Endodermal cell (in vitro differentiated cells): ENCODE results near the gene STIM1. TPM values are rescaled to one million over a fixed set of nuclear protein-coding genes. Genes with fewer than 3 reads are reported as not detected.
A peak's percentile ranks its signal among the peaks of the same experiment; 100 is the strongest.

Source experiments
- DNase-seq: peaks from one replicate; pipeline ENCODE4 v3.0.0-alpha.2; 2017
- H3K27ac ChIP-seq: 2 replicates; pipeline ENCODE4 v1.5.1; 2013; ENCODE audit warnings: mild to moderate bottlenecking, low read depth, low read length, moderate library complexity
- H3K27me3 ChIP-seq: 2 replicates; pipeline ENCODE4 v1.6.1; 2013; ENCODE audit warnings: mild to moderate bottlenecking, low read length, moderate library complexity; ENCODE audit not compliant: insufficient read depth, control insufficient read depth, poor library complexity, severe bottlenecking
- H3K36me3 ChIP-seq: 2 replicates; pipeline ENCODE4 v1.7.0; 2013; ENCODE audit warnings: mild to moderate bottlenecking, low read length, moderate library complexity; ENCODE audit not compliant: control insufficient read depth, insufficient read depth
- H3K4me1 ChIP-seq: one replicate; pipeline ENCODE4 v1.7.0; 2013; ENCODE audit warnings: low read length; ENCODE audit not compliant: control insufficient read depth, insufficient read depth
- H3K4me3 ChIP-seq: 2 replicates; pipeline ENCODE4 v1.5.1; 2013; ENCODE audit warnings: mild to moderate bottlenecking, low read length, moderate library complexity
- H3K9ac ChIP-seq: 2 replicates; pipeline ENCODE4 v1.6.1; 2013; ENCODE audit warnings: mild to moderate bottlenecking, low read length, moderate library complexity; ENCODE audit not compliant: poor library complexity, severe bottlenecking; ENCODE audit errors: extremely low read depth
- H3K9me3 ChIP-seq: 2 replicates; pipeline ENCODE4 v1.6.1; 2013; ENCODE audit warnings: mild to moderate bottlenecking, low read length, moderate library complexity; ENCODE audit not compliant: control insufficient read depth
- H3K27ac Mint-ChIP-seq: 2 replicates; pipeline ENCODE4 v1.8.0; 2020; ENCODE audit warnings: mixed read lengths
- H3K27me3 Mint-ChIP-seq: 2 replicates; pipeline ENCODE4 v1.8.0; 2021; ENCODE audit warnings: mild to moderate bottlenecking, mixed read lengths; ENCODE audit not compliant: insufficient read depth
- H3K36me3 Mint-ChIP-seq: 2 replicates; pipeline ENCODE4 v1.8.0; 2020; ENCODE audit warnings: low read depth, mixed read lengths
- H3K4me1 Mint-ChIP-seq: 2 replicates; pipeline ENCODE4 v1.8.0; 2020; ENCODE audit warnings: mixed read lengths
- H3K4me3 Mint-ChIP-seq: 2 replicates; pipeline ENCODE4 v1.8.0; 2020; ENCODE audit warnings: mild to moderate bottlenecking, moderate library complexity, mixed read lengths
- H3K9me3 Mint-ChIP-seq: 2 replicates; pipeline ENCODE4 v1.8.0; 2020; ENCODE audit warnings: mild to moderate bottlenecking, mixed read lengths
- WGBS, 2 experiments: methylation state at CpG; one replicate each; pipeline versions ENCODE4 v1.1.5 to v1.1.7; 2013; ENCODE audit warnings: missing lambda C conversion rate in 2 of 2, mixed read lengths in 1 of 2; ENCODE audit not compliant: insufficient coverage in 1 of 2, insufficient read length in 1 of 2; 5-methylcytosine and 5-hydroxymethylcytosine counted together
- total RNA-seq, 2 donors: library from RNA; stranded (reverse); fragmentation: NEBNext Ultra II Directional in 1 of 2; extraction: Animal tissue kit (Norgen Biotek cat#: 25700) in 1 of 2; gene quantifications; 2 replicates in 1 of 2; 3 replicates in 1 of 2; pipeline ENCODE4 v1.2.1, GENCODE V29; 2021
- TF ChIP-seq, protein P1 (sequence below): fragments of 200-600 bp; sonication (generic); conservative IDR thresholded peaks from 2 replicates; pipeline ENCODE4 v1.5.0; 2021; ENCODE audit warnings: antibody characterized with exemption, mild to moderate bottlenecking

The STIM1 gene
- total RNA-seq, 2 donors from 2014 or later: 20.9 to 27.9 TPM

DNA sequence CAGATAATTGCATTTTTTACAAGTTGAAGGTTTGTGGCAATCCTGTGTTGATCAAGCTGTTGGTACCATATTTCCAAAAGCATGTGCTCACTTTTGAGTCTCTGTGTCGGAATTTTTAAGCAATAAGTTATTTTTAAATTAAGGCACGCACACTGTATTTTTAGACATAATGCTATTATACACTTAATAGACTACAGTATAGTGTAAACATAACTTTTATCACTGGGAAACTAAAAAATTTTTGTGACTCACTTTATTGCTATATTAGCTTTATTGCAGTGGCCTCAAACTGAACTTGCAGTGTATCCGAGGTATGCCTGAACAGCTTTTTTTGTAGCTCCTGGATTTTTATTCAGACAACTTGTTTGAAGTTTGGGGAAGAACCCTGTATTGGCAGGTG lies 207.9 kb downstream of the STIM1 start:
- TF ChIP-seq, protein P1, sequence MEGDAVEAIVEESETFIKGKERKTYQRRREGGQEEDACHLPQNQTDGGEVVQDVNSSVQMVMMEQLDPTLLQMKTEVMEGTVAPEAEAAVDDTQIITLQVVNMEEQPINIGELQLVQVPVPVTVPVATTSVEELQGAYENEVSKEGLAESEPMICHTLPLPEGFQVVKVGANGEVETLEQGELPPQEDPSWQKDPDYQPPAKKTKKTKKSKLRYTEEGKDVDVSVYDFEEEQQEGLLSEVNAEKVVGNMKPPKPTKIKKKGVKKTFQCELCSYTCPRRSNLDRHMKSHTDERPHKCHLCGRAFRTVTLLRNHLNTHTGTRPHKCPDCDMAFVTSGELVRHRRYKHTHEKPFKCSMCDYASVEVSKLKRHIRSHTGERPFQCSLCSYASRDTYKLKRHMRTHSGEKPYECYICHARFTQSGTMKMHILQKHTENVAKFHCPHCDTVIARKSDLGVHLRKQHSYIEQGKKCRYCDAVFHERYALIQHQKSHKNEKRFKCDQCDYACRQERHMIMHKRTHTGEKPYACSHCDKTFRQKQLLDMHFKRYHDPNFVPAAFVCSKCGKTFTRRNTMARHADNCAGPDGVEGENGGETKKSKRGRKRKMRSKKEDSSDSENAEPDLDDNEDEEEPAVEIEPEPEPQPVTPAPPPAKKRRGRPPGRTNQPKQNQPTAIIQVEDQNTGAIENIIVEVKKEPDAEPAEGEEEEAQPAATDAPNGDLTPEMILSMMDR: no peak
- H3K9me3 ChIP-seq: no peaks in the 10 kb centered on the region
- no peak overlapping the region for H3K9ac ChIP-seq
- peaks cover 6% of the 10 kb centered on the region for H3K36me3 ChIP-seq
- no peaks in the 10 kb centered on the region for H3K4me1 ChIP-seq
- H3K4me3 ChIP-seq: no peak overlapping the region
- DNase-seq: no peak
- H3K4me3 Mint-ChIP-seq: no peak overlapping the region
- H3K36me3 Mint-ChIP-seq: peaks cover 2% of the 10 kb centered on the region
- no peaks in the 10 kb centered on the region for H3K27me3 Mint-ChIP-seq
- H3K9me3 Mint-ChIP-seq: no peaks in the 10 kb centered on the region
- no peak overlapping the region for H3K27ac ChIP-seq
- no peak overlapping the region for H3K27ac Mint-ChIP-seq
- WGBS, 2 experiments: 90% methylated on average over 1 of the region's 3 CpGs; no CpG with 5 or more reads in 1 of the 2 experiments
- H3K27me3 ChIP-seq: no peaks in the 10 kb centered on the region
- peaks cover 9% of the 10 kb centered on the region for H3K4me1 Mint-ChIP-seq

DNA sequence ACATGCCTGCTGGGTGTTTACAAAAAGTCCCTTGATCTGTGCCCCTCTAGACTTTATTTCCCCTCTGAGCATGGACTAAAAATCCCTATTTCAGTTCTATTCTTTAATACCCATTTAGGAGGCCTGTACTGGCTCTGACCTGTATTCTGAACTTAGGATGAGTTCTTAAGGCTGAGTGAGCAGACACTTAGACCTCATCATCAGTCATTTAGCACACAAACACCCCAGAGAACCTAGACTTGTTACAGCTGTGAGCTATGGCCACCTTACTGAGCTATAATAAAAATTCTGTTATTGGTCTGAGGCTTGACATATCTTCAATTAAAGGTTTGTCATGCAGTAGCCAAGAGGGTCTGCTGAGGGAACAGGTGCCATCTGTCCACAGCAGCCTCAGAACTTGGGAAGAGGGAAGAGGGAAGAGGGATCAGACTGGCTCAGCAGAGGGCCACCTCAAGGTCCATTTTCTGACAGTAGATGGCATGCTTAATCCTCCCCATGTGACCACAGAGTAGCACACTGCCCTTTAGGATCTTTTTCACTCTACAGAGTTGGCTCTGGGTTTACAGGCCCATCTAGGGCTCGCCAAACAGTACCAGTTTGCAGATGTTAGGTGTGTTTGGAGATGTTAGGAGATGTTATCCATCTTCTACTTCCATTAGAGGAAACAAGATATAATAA lies 209.0 kb downstream of the STIM1 start:
- TF ChIP-seq, protein P1: no peak
- 100% methylated on average over 1 of the region's 1 CpG; no CpG with 5 or more reads in 1 of the 2 experiments for WGBS, 2 experiments
- peaks cover 2% of the 10 kb centered on the region for H3K36me3 Mint-ChIP-seq

DNA sequence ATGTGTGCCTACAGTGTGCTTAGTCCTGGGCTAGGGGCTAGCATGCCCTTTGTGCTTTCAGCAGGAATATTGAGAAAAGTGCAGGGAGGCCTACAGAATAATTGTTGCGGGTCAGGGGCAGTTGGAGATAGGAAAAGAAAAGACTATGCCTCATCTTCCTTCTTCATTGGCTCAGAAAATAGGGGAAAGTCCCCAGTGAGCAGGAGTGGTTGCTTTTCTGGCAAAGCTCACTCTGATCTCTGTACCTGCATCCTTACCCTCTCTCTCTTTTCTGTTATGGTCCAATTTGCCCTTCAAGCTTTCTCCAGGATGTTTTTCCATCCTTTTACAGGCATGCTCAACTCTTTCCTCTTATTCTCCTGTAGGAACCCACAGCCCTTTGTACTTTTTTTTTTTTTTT lies 209.6 kb downstream of the STIM1 start:
- H3K36me3 Mint-ChIP-seq: no peaks in the 10 kb centered on the region
- no peaks in the 10 kb centered on the region for H3K27me3 Mint-ChIP-seq
- Histone ChIP-seq H3K9ac (no peak overlapping the region), H3K27ac (no peak overlapping the region), H3K4me3 (no peak overlapping the region), H3K27me3 (no peaks in the 10 kb centered on the region), H3K4me1 (no peaks in the 10 kb centered on the region), H3K9me3 (no peaks in the 10 kb centered on the region), H3K36me3 (no peaks in the 10 kb centered on the region)
- TF ChIP-seq, protein P1: no peak
- 80% methylated on average over 1 of the region's 1 CpG; no CpG with 5 or more reads in 1 of the 2 experiments for WGBS, 2 experiments
- no peak overlapping the region for H3K27ac Mint-ChIP-seq
- H3K9me3 Mint-ChIP-seq: no peaks in the 10 kb centered on the region
- peak; percentile 6 for DNase-seq
- peaks cover 9% of the 10 kb centered on the region for H3K4me1 Mint-ChIP-seq
- H3K4me3 Mint-ChIP-seq: no peak overlapping the region

More for the DNA sequence above, 209.0 kb downstream of the STIM1 start:
- Histone ChIP-seq H3K4me3 (no peak overlapping the region), H3K27ac (no peak overlapping the region), H3K27me3 (no peaks in the 10 kb centered on the region), H3K9me3 (no peaks in the 10 kb centered on the region), H3K4me1 (no peaks in the 10 kb centered on the region), H3K36me3 (peaks cover 3% of the 10 kb centered on the region), H3K9ac (no peak overlapping the region)
- Mint-ChIP-seq H3K27me3 (no peaks in the 10 kb centered on the region), H3K4me1 (peaks cover 9% of the 10 kb centered on the region), H3K27ac (no peak overlapping the region), H3K4me3 (no peak overlapping the region), H3K9me3 (no peaks in the 10 kb centered on the region)
- no peak for DNase-seq
